H9 (cell line): ENCODE results near the gene VOPP1. TPM values are rescaled to one million over a fixed set of nuclear protein-coding genes. Genes with fewer than 3 reads are reported as not detected.

Source experiments
- DNase-seq: peaks from one replicate; pipeline ENCODE4 v3.0.0-alpha.2; 2017
- H2AFZ ChIP-seq: one replicate; pipeline ENCODE4 v1.6.1; 2013; ENCODE audit warnings: mild to moderate bottlenecking, low read length, control low read depth, moderate library complexity
- H2AK5ac ChIP-seq: 2 replicates; pipeline ENCODE4 v1.6.1; 2013; ENCODE audit warnings: low read length, control low read depth, mixed read lengths; ENCODE audit not compliant: insufficient read length
- H2BK120ac ChIP-seq: one replicate; pipeline ENCODE4 v1.6.1; 2013; ENCODE audit warnings: low read depth, mild to moderate bottlenecking, low read length, control low read depth, inconsistent platforms; ENCODE audit not compliant: poor library complexity, severe bottlenecking
- H2BK12ac ChIP-seq: 2 replicates; pipeline ENCODE4 v1.6.1; 2013; ENCODE audit warnings: low read length, control low read depth, mixed read lengths, low read depth; ENCODE audit not compliant: insufficient read length
- H2BK15ac ChIP-seq: 2 replicates; pipeline ENCODE4 v1.6.1; 2013; ENCODE audit warnings: low read depth, low read length, control low read depth
- H2BK20ac ChIP-seq: one replicate; pipeline ENCODE4 v1.6.1; 2013; ENCODE audit warnings: low read depth, mild to moderate bottlenecking, low read length, control low read depth, inconsistent platforms; ENCODE audit not compliant: poor library complexity, severe bottlenecking
- H2BK5ac ChIP-seq: 2 replicates; pipeline ENCODE4 v1.6.1; 2013; ENCODE audit warnings: low read length, control low read depth, mixed read lengths; ENCODE audit not compliant: insufficient read length
- H3K14ac ChIP-seq: 2 replicates; pipeline ENCODE4 v1.6.1; 2013; ENCODE audit warnings: low read length, control low read depth; ENCODE audit not compliant: insufficient read depth
- H3K18ac ChIP-seq: 2 replicates; pipeline ENCODE4 v1.6.1; 2013; ENCODE audit warnings: low read depth, mild to moderate bottlenecking, mixed read lengths, low read length, control low read depth; ENCODE audit not compliant: insufficient read length
- H3K23ac ChIP-seq: 2 replicates; pipeline ENCODE4 v1.6.1; 2013; ENCODE audit warnings: low read length, control low read depth, mixed read lengths, low read depth; ENCODE audit not compliant: insufficient read length
- H3K23me2 ChIP-seq: 2 replicates; pipeline ENCODE4 v1.6.1; 2013; ENCODE audit warnings: low read depth, mild to moderate bottlenecking, mixed read lengths, low read length, control low read depth; ENCODE audit not compliant: insufficient read length, poor library complexity, severe bottlenecking
- H3K27ac ChIP-seq: 2 replicates; pipeline ENCODE4 v1.5.1; 2013; ENCODE audit warnings: low read length, control low read depth, mixed read lengths, low read depth; ENCODE audit not compliant: insufficient read length
- H3K27me3 ChIP-seq: 2 replicates; pipeline ENCODE4 v1.6.1; 2013; ENCODE audit warnings: low read length, control low read depth, inconsistent platforms; ENCODE audit not compliant: insufficient read depth
- H3K4ac ChIP-seq: 2 replicates; pipeline ENCODE4 v1.6.1; 2013; ENCODE audit warnings: low read depth, mild to moderate bottlenecking, control low read depth, inconsistent platforms, low read length, moderate library complexity
- H3K4me1 ChIP-seq: 2 replicates; pipeline ENCODE4 v1.6.1; 2013; ENCODE audit warnings: low read length, control low read depth, inconsistent platforms; ENCODE audit not compliant: insufficient read depth
- H3K4me2 ChIP-seq: 2 replicates; pipeline ENCODE4 v1.6.1; 2013; ENCODE audit warnings: low read length, control low read depth, mixed read lengths; ENCODE audit not compliant: insufficient read length, insufficient read depth
- H3K56ac ChIP-seq: 2 replicates; pipeline ENCODE4 v1.6.1; 2013; ENCODE audit warnings: low read depth, mild to moderate bottlenecking, mixed read lengths, low read length, control low read depth; ENCODE audit not compliant: insufficient read length
- H3K79me1 ChIP-seq: 2 replicates; pipeline ENCODE4 v1.6.1; 2013; ENCODE audit warnings: low read depth, mild to moderate bottlenecking, moderate library complexity, low read length, control low read depth, inconsistent platforms; ENCODE audit not compliant: insufficient read depth, poor library complexity, severe bottlenecking
- H3K79me2 ChIP-seq: 2 replicates; pipeline ENCODE4 v1.6.1; 2013; ENCODE audit warnings: low read length, control low read depth, inconsistent platforms; ENCODE audit not compliant: insufficient read depth
- H3K9ac ChIP-seq: 2 replicates; pipeline ENCODE4 v1.6.1; 2013; ENCODE audit warnings: low read length, control low read depth, mixed read lengths; ENCODE audit not compliant: insufficient read length; ENCODE audit errors: extremely low read depth
- H3K9me3 ChIP-seq: one replicate; pipeline ENCODE4 v1.6.1; 2013; ENCODE audit warnings: low read depth, low read length, inconsistent platforms; ENCODE audit not compliant: control insufficient read depth
- H3T11ph ChIP-seq: one replicate; pipeline ENCODE4 v1.6.1; 2013; ENCODE audit warnings: mild to moderate bottlenecking, low read length, control low read depth, inconsistent platforms
- H4K20me1 ChIP-seq: one replicate; pipeline ENCODE4 v1.6.1; 2013; ENCODE audit not compliant: control insufficient read depth, insufficient read length, insufficient read depth
- H4K5ac ChIP-seq: 2 replicates; pipeline ENCODE4 v1.6.1; 2013; ENCODE audit warnings: low read depth, mild to moderate bottlenecking, mixed read lengths, low read length, control low read depth; ENCODE audit not compliant: insufficient read length
- H4K8ac ChIP-seq: replicated peaks from 2 replicates; pipeline ENCODE4 v1.6.1; 2013; ENCODE audit warnings: low read length, control low read depth, mixed read lengths, low read depth; ENCODE audit not compliant: insufficient read length
- H4K91ac ChIP-seq: 2 replicates; pipeline ENCODE4 v1.6.1; 2013; ENCODE audit warnings: low read depth, mild to moderate bottlenecking, moderate library complexity, mixed read lengths, low read length, control low read depth; ENCODE audit not compliant: insufficient read length
- H3K27ac Mint-ChIP-seq, 3 experiments: 2 replicates in 2 of 3; 3 replicates in 1 of 3; pipeline ENCODE4 v1.8.0; 2020 to 2021; ENCODE audit warnings: mixed read lengths in 3 of 3, mild to moderate bottlenecking in 1 of 3, moderate library complexity in 1 of 3
- H3K27me3 Mint-ChIP-seq: 2 replicates; pipeline ENCODE4 v1.8.0; 2021; ENCODE audit warnings: low read depth, mild to moderate bottlenecking, moderate library complexity, mixed read lengths
- H3K36me3 Mint-ChIP-seq, 3 experiments: 2 replicates in 2 of 3; 3 replicates in 1 of 3; pipeline ENCODE4 v1.8.0; 2020 to 2021; ENCODE audit warnings: low read depth in 3 of 3, mixed read lengths in 3 of 3; ENCODE audit not compliant: insufficient read depth in 1 of 3
- H3K4me1 Mint-ChIP-seq, 2 experiments: 2 replicates each; pipeline ENCODE4 v1.8.0; 2020; ENCODE audit warnings: mixed read lengths in 2 of 2
- H3K4me3 Mint-ChIP-seq, 2 experiments: 2 replicates in 1 of 2; 3 replicates in 1 of 2; pipeline ENCODE4 v1.8.0; 2020 to 2021; ENCODE audit warnings: mild to moderate bottlenecking in 2 of 2, mixed read lengths in 2 of 2, moderate library complexity in 1 of 2
- H3K9me3 Mint-ChIP-seq, 2 experiments: 2 replicates in 1 of 2; 3 replicates in 1 of 2; pipeline ENCODE4 v1.8.0; 2020; ENCODE audit warnings: mild to moderate bottlenecking in 2 of 2, mixed read lengths in 2 of 2, moderate library complexity in 1 of 2
- CTCF ChIP-seq: fragments of 200-600 bp; sonication (generic); conservative IDR thresholded peaks from 3 replicates; pipeline ENCODE4 v1.8.0; 2021; ENCODE audit warnings: antibody characterized with exemption, mild to moderate bottlenecking
- WGBS: extraction: QIAGEN DNeasy Blood & Tissue Kit; methylation state at CpG from one replicate; pipeline ENCODE4 v1.1.7; 2013; ENCODE audit warnings: missing lambda C conversion rate, low lambda C conversion rate, mixed read lengths; ENCODE audit not compliant: insufficient read length; ENCODE audit errors: extremely low coverage; 5-methylcytosine and 5-hydroxymethylcytosine counted together
- total RNA-seq: library from RNA; stranded (reverse); gene quantifications from 2 replicates; pipeline ENCODE4 v1.2.1, GENCODE V29; 2021

Gene VOPP1
- total RNA-seq, 1 experiment from 2014 or later: 55.7 TPM

- no peaks in the 10 kb centered on the region for H3K79me1 ChIP-seq
- H3K14ac ChIP-seq: no peak overlapping the region
- Mint-ChIP-seq H3K4me1 (peaks cover 36 to 42% of the 10 kb centered on the region in 2 experiments), H3K27ac (peak overlapping the region; percentile 12 to 67 (median 35); a peak in 4 of 7 replicates), H3K36me3 (peaks cover 13 to 42% (median 25%) of the 10 kb centered on the region in 3 experiments; a peak in 6 of 7 replicates), H3K9me3 (no peaks in the 10 kb centered on the region), H3K27me3 (no peaks in the 10 kb centered on the region), H3K4me3 (no peak overlapping the region; a peak in 1 of 5 replicates)
- peaks cover 5% of the 10 kb centered on the region; the same call in 1 of the 2 replicates for H3K79me2 ChIP-seq
- no peak overlapping the region for H2AK5ac ChIP-seq
- no peak overlapping the region for H4K5ac ChIP-seq
- no peak overlapping the region for H4K91ac ChIP-seq
- no peak overlapping the region for H2BK120ac ChIP-seq
- no peak overlapping the region for H2BK12ac ChIP-seq
- no peak overlapping the region for H2BK20ac ChIP-seq
- H2BK15ac ChIP-seq: no peak overlapping the region
- no peak overlapping the region for H2BK5ac ChIP-seq
- H3K27ac ChIP-seq: no peak overlapping the region
- H4K8ac ChIP-seq: no peak overlapping the region
- no CpG with 5 or more reads among the region's 13 CpGs for WGBS
- H3K4me1 ChIP-seq: peaks cover 5% of the 10 kb centered on the region
- no peaks in the 10 kb centered on the region for H3K27me3 ChIP-seq
- H4K20me1 ChIP-seq: no peaks in the 10 kb centered on the region
- no peak overlapping the region for H3T11ph ChIP-seq
- no peak overlapping the region for H3K4ac ChIP-seq
- H3K4me2 ChIP-seq: no peak overlapping the region
- no peaks in the 10 kb centered on the region for H3K9me3 ChIP-seq
- no peak for DNase-seq
- no peak overlapping the region for H2AFZ ChIP-seq
- H3K56ac ChIP-seq: no peak overlapping the region
- H3K18ac ChIP-seq: no peak overlapping the region
- no peak overlapping the region for H3K23ac ChIP-seq
- H3K9ac ChIP-seq: no peak overlapping the region
- no peaks in the 10 kb centered on the region for H3K23me2 ChIP-seq
- TF ChIP-seq CTCF: no peak
These were observed 51.7 kb downstream of the VOPP1 start for GRCh38 chr7:55520426-55521140.
